GM19395 (cell line): ENCODE results near the gene ALDH1A3.
"Not testable (repeated sequence)": the region's sequence is repeated elsewhere in the genome, so short reads cannot be mapped to it uniquely, and the experiment has no call there.

ENCODE experiments used
- ATAC-seq: cut with Tn5 transposase; IDR thresholded peaks from one replicate; pipeline ENCODE4 v1.9.1; 2021; ENCODE audit warnings: mild to moderate bottlenecking, moderate library complexity; ENCODE audit not compliant: unreplicated experiment

The ALDH1A3 gene

GRCh38 chr15:100879464-100880138, at the start of gene ALDH1A3:
ALDH1A3 (plus strand) TSS chr15:100879831; CDS start chr15:100879908, 77 bp downstream.
- peak; percentile 48 for ATAC-seq

GRCh38 chr15:100831467-100831866, 48.2 kb upstream of the ALDH1A3 start:
- no peak for ATAC-seq

- ATAC-seq: no peak
These were observed 47.3 kb upstream of the ALDH1A3 start for GRCh38 chr15:100832149-100832942.

- ATAC-seq: peak; percentile 89
These were observed 45.9 kb upstream of the ALDH1A3 start for GRCh38 chr15:100833417-100834389.

GRCh38 chr15:100834731-100835130, 44.9 kb upstream of the ALDH1A3 start:
- no peak for ATAC-seq

- ATAC-seq: no peak
These were observed 44.0 kb upstream of the ALDH1A3 start for GRCh38 chr15:100835636-100836035.

- no peak for ATAC-seq
These were observed 43.1 kb upstream of the ALDH1A3 start for GRCh38 chr15:100836501-100836900.

GRCh38 chr15:100841426-100841825, 38.2 kb upstream of the ALDH1A3 start:
- no peak for ATAC-seq

GRCh38 chr15:100842756-100843730, 36.6 kb upstream of the ALDH1A3 start:
- ATAC-seq: no peak

GRCh38 chr15:100844167-100844566, 35.5 kb upstream of the ALDH1A3 start:
- ATAC-seq: no peak

GRCh38 chr15:100844778-100845177, 34.9 kb upstream of the ALDH1A3 start:
- ATAC-seq: no peak

- no peak for ATAC-seq
These were observed 32.4 kb upstream of the ALDH1A3 start for GRCh38 chr15:100847194-100847593.

GRCh38 chr15:100849021-100849854, 30.4 kb upstream of the ALDH1A3 start:
- ATAC-seq: peak; percentile 83

- ATAC-seq: no peak
These were observed 29.8 kb upstream of the ALDH1A3 start for GRCh38 chr15:100849855-100850218.

- ATAC-seq: not testable (repeated sequence)
These were observed 28.1 kb upstream of the ALDH1A3 start for GRCh38 chr15:100851428-100852015.

GRCh38 chr15:100852630-100853029, 27.0 kb upstream of the ALDH1A3 start:
- ATAC-seq: no peak

- no peak for ATAC-seq
These were observed 25.8 kb upstream of the ALDH1A3 start for GRCh38 chr15:100853676-100854440.

- no peak for ATAC-seq
These were observed 22.8 kb upstream of the ALDH1A3 start for GRCh38 chr15:100856867-100857266.
